HUES64 (cell line): ENCODE data around the gene ZCCHC2.

Experiments
- H3K27ac ChIP-seq: 2 replicates; pipeline ENCODE4 v1.7.0; 2013; ENCODE audit warnings: low read depth, low read length, inconsistent platforms
- H3K27me3 ChIP-seq: 2 replicates; pipeline ENCODE4 v1.6.1; 2013; ENCODE audit warnings: mild to moderate bottlenecking, low read length; ENCODE audit not compliant: insufficient read depth
- H3K36me3 ChIP-seq: 2 replicates; pipeline ENCODE4 v1.6.1; 2013; ENCODE audit warnings: mild to moderate bottlenecking, low read length; ENCODE audit not compliant: insufficient read depth
- H3K4me1 ChIP-seq: 2 replicates; pipeline ENCODE4 v1.6.1; 2013; ENCODE audit warnings: mild to moderate bottlenecking, low read length, moderate library complexity; ENCODE audit not compliant: insufficient read depth
- H3K4me3 ChIP-seq: 2 replicates; pipeline ENCODE4 v1.5.1; 2013; ENCODE audit warnings: mild to moderate bottlenecking, low read length, moderate library complexity
- H3K9ac ChIP-seq: 2 replicates; pipeline ENCODE4 v1.6.1; 2013; ENCODE audit warnings: mild to moderate bottlenecking, low read depth, low read length
- H3K9me3 ChIP-seq: 2 replicates; pipeline ENCODE4 v1.6.1; 2013; ENCODE audit warnings: low read depth, low read length; ENCODE audit not compliant: insufficient read depth
- WGBS: fragments of 150-250, 120-280 bp; methylation state at CpG from one replicate; pipeline ENCODE4 v1.1.7; 2013; ENCODE audit warnings: missing lambda C conversion rate; 5-methylcytosine and 5-hydroxymethylcytosine counted together

Gene ZCCHC2

DNA sequence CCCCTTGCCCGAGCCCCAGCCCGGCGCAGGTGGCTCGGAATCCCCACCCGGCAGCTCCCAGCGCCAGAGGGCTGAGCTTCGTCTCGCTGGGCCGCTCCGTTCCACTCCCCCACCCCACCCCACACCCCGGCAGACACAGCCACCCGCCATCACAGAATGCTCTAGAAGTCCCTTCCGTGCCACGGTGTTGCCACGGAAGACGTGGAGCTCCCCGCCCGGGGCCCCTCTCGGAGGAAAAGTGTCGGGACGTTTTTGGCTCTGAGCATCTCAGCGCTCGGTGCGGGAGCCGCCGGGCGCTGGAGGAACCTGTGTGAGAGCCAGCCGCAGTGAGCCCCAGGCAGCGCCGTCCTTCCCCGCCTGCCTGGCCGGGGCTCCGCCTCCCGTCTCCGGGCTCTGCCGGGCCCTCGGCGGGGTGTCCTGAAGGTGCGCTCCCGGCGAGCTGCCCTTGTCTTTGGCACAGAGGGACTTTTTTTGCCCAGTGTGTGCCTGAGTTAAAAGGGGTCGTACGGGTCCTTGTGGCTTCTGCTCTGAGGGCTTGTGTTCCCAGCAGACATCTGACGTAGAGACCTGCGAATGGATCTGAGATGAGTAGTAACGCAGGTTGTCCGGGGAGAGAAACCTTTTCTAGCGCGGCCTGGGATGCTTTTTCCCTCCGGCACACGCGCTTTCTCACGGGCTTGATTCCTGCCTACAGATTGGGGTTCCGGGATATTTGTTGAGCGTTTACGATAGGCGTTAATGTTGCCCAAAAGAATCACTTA lies 1.8 kb downstream of the ZCCHC2 start:
- Histone ChIP-seq H3K9ac (peak overlapping the region; percentile 62), H3K4me3 (peak overlapping the region; percentile 78), H3K27me3 (peaks cover 54% of the 10 kb centered on the region), H3K27ac (no peak overlapping the region), H3K36me3 (no peaks in the 10 kb centered on the region), H3K9me3 (no peaks in the 10 kb centered on the region), H3K4me1 (peaks cover 29% of the 10 kb centered on the region)
- WGBS: under 1% methylated on average over 53 of the region's 57 CpGs

DNA sequence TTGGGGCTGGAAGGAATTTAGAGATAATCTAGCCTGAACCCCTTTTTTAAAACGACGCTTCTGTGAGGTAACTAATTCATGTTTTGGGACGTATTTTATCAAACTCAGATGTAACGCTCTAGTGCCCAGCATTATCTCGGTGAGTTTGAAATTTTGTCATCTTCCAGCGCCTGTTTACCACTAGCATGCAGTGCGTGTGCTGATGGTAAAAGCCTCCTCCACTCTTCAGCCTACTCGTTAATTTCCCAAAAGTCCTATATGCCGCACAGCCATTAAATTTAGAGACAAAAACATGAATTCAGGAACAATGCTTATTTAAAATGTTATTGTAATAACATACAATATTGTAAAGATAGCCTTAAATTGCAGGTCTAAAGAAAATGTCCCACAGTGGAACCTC lies 2.8 kb downstream of the ZCCHC2 start:
- H3K4me1 ChIP-seq: peaks cover 29% of the 10 kb centered on the region
- 80% methylated on average over 8 of the region's 9 CpGs for WGBS
- H3K9me3 ChIP-seq: no peaks in the 10 kb centered on the region
- peaks cover 44% of the 10 kb centered on the region for H3K27me3 ChIP-seq
- peak overlapping the region; percentile 80 for H3K4me3 ChIP-seq
- H3K9ac ChIP-seq: no peak overlapping the region
- no peak overlapping the region for H3K27ac ChIP-seq
- no peaks in the 10 kb centered on the region for H3K36me3 ChIP-seq

- no peak overlapping the region for H3K27ac ChIP-seq
- peaks cover 36% of the 10 kb centered on the region for H3K27me3 ChIP-seq
- WGBS: 3% methylated on average over 72 of the region's 74 CpGs
- peak overlapping the region; percentile 63 for H3K9ac ChIP-seq
- peaks cover 28% of the 10 kb centered on the region for H3K4me1 ChIP-seq
- H3K9me3 ChIP-seq: no peaks in the 10 kb centered on the region
- H3K4me3 ChIP-seq: peak overlapping the region; percentile 80
- no peaks in the 10 kb centered on the region for H3K36me3 ChIP-seq
These were observed 3.5 kb downstream of the ZCCHC2 start for GRCh38 chr18:62526098-62527025.

- H3K27ac ChIP-seq: no peak overlapping the region
- H3K4me1 ChIP-seq: peaks cover 24% of the 10 kb centered on the region
- WGBS: 91% methylated on average over 4 of the region's 5 CpGs
- no peak overlapping the region for H3K9ac ChIP-seq
- no peaks in the 10 kb centered on the region for H3K9me3 ChIP-seq
- peaks cover 18% of the 10 kb centered on the region for H3K27me3 ChIP-seq
- H3K4me3 ChIP-seq: no peak overlapping the region
- H3K36me3 ChIP-seq: no peaks in the 10 kb centered on the region
These were observed 6.8 kb downstream of the ZCCHC2 start for GRCh38 chr18:62529597-62529996.

DNA sequence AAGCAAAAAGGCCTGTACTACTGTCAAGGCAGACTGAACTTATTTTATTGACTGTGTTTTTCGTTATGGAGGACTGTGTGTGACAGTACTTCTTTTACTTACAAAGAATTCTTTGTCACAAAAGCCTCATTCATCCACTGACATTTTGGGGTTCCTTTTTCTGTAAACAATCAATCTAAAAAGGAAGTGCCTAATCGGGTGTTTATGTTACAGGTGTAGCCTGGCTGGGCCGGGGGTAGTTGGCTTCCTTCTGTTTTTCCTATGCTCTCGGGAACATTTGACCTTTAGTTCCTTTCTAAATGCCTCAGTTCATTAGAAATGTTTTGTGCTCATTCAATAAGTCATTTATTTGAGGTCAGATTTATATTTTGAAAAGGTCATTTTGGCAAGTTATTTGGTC lies 8.3 kb downstream of the ZCCHC2 start:
- Histone ChIP-seq H3K9me3 (no peaks in the 10 kb centered on the region), H3K4me3 (no peak overlapping the region), H3K4me1 (peaks cover 9% of the 10 kb centered on the region), H3K9ac (no peak overlapping the region), H3K27ac (no peak overlapping the region), H3K27me3 (peaks cover 3% of the 10 kb centered on the region), H3K36me3 (no peaks in the 10 kb centered on the region)
- 88% methylated on average over 4 of the region's 4 CpGs for WGBS

- H3K4me3 ChIP-seq: no peak overlapping the region
- H3K9me3 ChIP-seq: no peaks in the 10 kb centered on the region
- no peak overlapping the region for H3K9ac ChIP-seq
- H3K27me3 ChIP-seq: no peaks in the 10 kb centered on the region
- WGBS: over 99% methylated on average over 9 of the region's 9 CpGs
- no peaks in the 10 kb centered on the region for H3K36me3 ChIP-seq
- H3K4me1 ChIP-seq: peaks cover 6% of the 10 kb centered on the region
- H3K27ac ChIP-seq: no peak overlapping the region
These were observed 9.1 kb downstream of the ZCCHC2 start for GRCh38 chr18:62531931-62532330.

DNA sequence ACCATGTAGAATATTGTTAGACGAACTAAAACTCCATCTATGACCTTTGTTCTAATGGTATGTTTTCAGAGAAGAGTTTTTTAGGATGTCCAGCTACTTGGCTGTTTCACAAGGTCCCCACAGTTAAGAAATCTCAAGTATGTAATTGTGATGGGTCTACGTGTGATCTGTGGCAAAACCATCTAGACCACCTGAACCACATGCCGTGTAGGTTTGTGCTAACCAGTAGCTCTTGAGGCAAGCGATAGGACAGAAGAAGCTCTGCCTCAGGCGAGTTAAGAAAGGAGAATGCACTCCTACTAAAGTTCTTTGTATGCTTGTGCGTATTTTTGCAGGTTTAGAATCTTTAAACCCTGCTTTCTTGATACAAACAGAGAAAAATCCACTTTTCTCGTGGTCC lies 13.2 kb downstream of the ZCCHC2 start:
- Histone ChIP-seq H3K27ac (no peak overlapping the region), H3K27me3 (no peaks in the 10 kb centered on the region), H3K4me1 (no peaks in the 10 kb centered on the region), H3K36me3 (no peaks in the 10 kb centered on the region), H3K4me3 (no peak overlapping the region), H3K9ac (no peak overlapping the region), H3K9me3 (no peaks in the 10 kb centered on the region)
- 90% methylated on average over 7 of the region's 7 CpGs for WGBS

GRCh38 chr18:62537042-62537894 lies 14.4 kb downstream of the ZCCHC2 start:
- 94% methylated on average over 8 of the region's 8 CpGs for WGBS
- H3K4me3 ChIP-seq: no peak overlapping the region

GRCh38 chr18:62537946-62538345 lies 15.1 kb downstream of the ZCCHC2 start:
- no peaks in the 10 kb centered on the region for H3K4me1 ChIP-seq
- peaks cover 7% of the 10 kb centered on the region for H3K36me3 ChIP-seq
- no peaks in the 10 kb centered on the region for H3K27me3 ChIP-seq
- H3K9me3 ChIP-seq: no peaks in the 10 kb centered on the region
- H3K9ac ChIP-seq: no peak overlapping the region
- no peak overlapping the region for H3K4me3 ChIP-seq
- 93% methylated on average over 4 of the region's 4 CpGs for WGBS
- no peak overlapping the region for H3K27ac ChIP-seq

More at GRCh38 chr18:62537042-62537894, 14.4 kb downstream of the ZCCHC2 start:
- no peak overlapping the region for H3K9ac ChIP-seq
- H3K27ac ChIP-seq: no peak overlapping the region
- peaks cover under 1% of the 10 kb centered on the region; the same call in 1 of the 2 replicates for H3K36me3 ChIP-seq
- no peaks in the 10 kb centered on the region for H3K4me1 ChIP-seq
- H3K9me3 ChIP-seq: no peaks in the 10 kb centered on the region
- H3K27me3 ChIP-seq: no peaks in the 10 kb centered on the region

DNA sequence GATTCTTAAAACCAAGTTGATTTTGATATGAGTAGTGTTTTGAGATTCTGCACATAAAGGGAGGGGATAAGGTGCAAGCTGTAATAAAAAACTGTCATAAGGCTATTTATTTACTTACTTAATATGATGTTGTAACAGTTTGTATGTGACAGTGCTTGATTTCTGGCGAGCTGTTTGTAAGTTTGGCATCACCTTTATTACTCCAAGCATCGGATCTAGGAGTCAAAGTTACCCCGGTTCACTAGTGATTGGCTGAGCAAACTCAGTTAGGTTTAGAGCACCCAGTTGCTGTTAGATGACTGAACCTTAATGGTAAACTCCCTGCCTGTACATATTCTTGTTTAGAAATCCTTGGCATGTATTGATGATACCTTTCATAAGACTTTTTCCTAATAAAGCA lies 16.1 kb downstream of the ZCCHC2 start:
- Histone ChIP-seq H3K9me3 (no peaks in the 10 kb centered on the region), H3K27ac (no peak overlapping the region), H3K9ac (no peak overlapping the region), H3K4me3 (no peak overlapping the region), H3K27me3 (no peaks in the 10 kb centered on the region), H3K4me1 (no peaks in the 10 kb centered on the region), H3K36me3 (peaks cover 14% of the 10 kb centered on the region)
- WGBS: 96% methylated on average over 3 of the region's 3 CpGs
